Neutrophil (primary cell): ENCODE data around the gene CAB39.

ENCODE experiments used
- H3K27ac ChIP-seq: fragments of 200-600 bp; sonication (generic); 2 replicates; pipeline ENCODE4 v1.5.1; 2016; ENCODE audit warnings: mild to moderate bottlenecking, moderate library complexity
- H3K27me3 ChIP-seq: fragments of 200-600 bp; sonication (generic); 2 replicates; pipeline ENCODE4 v1.6.0; 2016; ENCODE audit warnings: mild to moderate bottlenecking
- H3K36me3 ChIP-seq: fragments of 200-600 bp; sonication (generic); 2 replicates; pipeline ENCODE4 v1.5.1; 2017
- H3K4me1 ChIP-seq, 2 experiments: fragments of 200-600 bp in 1 of 2; sonication (generic) in 1 of 2; 1 replicate in 1 of 2; 2 replicates in 1 of 2; pipeline versions ENCODE4 v1.5.1 to v1.6.1; 2013 to 2016; ENCODE audit warnings: low read depth in 1 of 2, low read length in 1 of 2, mild to moderate bottlenecking in 1 of 2, moderate library complexity in 1 of 2; ENCODE audit not compliant: control insufficient read depth in 1 of 2, insufficient read depth in 1 of 2
- H3K4me3 ChIP-seq, 2 experiments: fragments of 200-600 bp in 1 of 2; sonication (generic) in 1 of 2; 1 replicate in 1 of 2; 2 replicates in 1 of 2; pipeline ENCODE4 v1.5.1; 2013 to 2016; ENCODE audit warnings: low read depth in 1 of 2, low read length in 1 of 2, mild to moderate bottlenecking in 1 of 2, moderate library complexity in 1 of 2
- H3K9me3 ChIP-seq: fragments of 200-600 bp; sonication (generic); 2 replicates; pipeline ENCODE4 v1.5.1; 2016
- CTCF ChIP-seq: fragments of 200-600 bp; sonication (generic); IDR thresholded peaks from 2 replicates; pipeline ENCODE4 v1.5.1; 2016; ENCODE audit warnings: antibody characterized with exemption

The CAB39 gene

DNA sequence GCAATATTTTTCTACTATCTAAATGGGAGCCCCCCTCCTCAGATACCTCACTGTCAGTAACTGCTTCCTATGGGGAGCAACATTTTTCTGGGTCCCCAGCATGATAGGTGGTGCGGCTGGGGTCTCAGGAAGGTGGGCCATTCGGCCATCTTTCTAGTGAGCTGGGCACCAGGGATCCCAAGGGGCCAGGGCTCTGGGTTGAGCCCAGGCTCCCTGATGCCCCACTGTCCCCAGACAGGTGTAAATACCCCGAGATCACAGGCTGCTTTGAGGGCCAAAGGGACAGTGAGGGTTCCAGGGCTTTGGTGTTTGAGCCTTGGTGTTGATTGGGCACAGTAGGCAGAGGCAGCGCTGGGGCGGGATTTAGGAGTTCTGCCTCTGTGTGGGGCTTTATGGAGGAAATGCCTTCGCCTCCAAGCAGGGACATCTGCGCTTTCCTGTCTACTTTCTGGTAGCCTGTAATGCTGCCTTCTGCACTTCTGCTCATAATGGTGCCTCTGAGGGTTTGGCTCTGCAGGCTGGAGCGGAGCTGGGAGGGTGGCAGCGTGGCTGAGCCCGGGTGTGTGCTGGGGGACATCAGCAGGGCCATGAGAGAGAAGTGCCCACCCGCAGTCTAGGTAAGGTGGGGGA, 157.4 kb downstream of the CAB39 start:
- Histone ChIP-seq H3K4me1 (peaks cover 43 to 49% of the 10 kb centered on the region in 2 experiments), H3K9me3 (no peaks in the 10 kb centered on the region), H3K27ac (no peak overlapping the region), H3K4me3 (no peak overlapping the region), H3K27me3 (peaks cover 20% of the 10 kb centered on the region), H3K36me3 (no peaks in the 10 kb centered on the region)
- no peak for TF ChIP-seq CTCF
